ENCODE results near the gene FHIT.

DNA sequence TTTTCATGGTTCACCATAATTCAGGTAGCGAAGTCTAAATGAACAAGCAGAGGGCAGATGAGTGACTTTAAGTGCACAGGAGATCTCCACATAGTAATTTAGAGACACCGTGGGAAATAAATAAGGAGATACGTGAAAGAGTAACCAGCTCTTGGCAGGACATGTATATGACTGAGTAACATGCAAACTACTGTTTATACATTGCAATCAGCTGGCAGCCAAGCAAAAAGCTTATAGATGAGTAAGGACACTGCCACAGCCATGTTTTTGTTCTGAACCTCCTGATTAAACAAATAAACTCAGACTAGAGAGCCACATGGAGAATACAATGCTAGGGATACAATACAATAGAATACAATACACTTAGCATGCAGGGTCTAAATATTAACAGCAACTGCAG is 252.4 kb downstream of the FHIT start:
- TF ChIP-seq, protein P1, sequence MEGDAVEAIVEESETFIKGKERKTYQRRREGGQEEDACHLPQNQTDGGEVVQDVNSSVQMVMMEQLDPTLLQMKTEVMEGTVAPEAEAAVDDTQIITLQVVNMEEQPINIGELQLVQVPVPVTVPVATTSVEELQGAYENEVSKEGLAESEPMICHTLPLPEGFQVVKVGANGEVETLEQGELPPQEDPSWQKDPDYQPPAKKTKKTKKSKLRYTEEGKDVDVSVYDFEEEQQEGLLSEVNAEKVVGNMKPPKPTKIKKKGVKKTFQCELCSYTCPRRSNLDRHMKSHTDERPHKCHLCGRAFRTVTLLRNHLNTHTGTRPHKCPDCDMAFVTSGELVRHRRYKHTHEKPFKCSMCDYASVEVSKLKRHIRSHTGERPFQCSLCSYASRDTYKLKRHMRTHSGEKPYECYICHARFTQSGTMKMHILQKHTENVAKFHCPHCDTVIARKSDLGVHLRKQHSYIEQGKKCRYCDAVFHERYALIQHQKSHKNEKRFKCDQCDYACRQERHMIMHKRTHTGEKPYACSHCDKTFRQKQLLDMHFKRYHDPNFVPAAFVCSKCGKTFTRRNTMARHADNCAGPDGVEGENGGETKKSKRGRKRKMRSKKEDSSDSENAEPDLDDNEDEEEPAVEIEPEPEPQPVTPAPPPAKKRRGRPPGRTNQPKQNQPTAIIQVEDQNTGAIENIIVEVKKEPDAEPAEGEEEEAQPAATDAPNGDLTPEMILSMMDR (conservative IDR thresholded peaks at IDR 0.05; ENCODE audit: low read depth, low read length): no peak
- TF ChIP-seq EZH2phosphoT487 (IDR thresholded peaks at IDR 0.05; ENCODE audit: borderline replicate concordance, low read length) (no peak), EZH2 (IDR thresholded peaks at IDR 0.05; ENCODE audit: low read length, unreplicated experiment) (no peak)

Measured in PC-3 (cell line).